ENCODE results near the gene VTI1A.

DNA sequence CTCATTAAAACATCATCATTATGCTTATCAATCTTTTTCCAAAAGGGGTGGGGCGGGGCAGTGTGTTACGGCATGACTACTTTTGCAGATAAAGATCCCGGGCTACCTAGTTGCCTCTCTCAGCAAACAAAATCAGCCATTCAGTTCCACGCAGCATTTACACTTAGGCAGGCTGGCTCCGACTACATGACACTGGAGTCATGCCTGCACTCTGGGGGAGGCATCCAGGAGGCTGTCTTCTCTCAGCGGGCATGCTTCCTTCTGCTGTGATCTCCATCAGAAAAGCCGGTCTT is 309.2 kb downstream of the VTI1A start:
- TF ChIP-seq, protein P1, sequence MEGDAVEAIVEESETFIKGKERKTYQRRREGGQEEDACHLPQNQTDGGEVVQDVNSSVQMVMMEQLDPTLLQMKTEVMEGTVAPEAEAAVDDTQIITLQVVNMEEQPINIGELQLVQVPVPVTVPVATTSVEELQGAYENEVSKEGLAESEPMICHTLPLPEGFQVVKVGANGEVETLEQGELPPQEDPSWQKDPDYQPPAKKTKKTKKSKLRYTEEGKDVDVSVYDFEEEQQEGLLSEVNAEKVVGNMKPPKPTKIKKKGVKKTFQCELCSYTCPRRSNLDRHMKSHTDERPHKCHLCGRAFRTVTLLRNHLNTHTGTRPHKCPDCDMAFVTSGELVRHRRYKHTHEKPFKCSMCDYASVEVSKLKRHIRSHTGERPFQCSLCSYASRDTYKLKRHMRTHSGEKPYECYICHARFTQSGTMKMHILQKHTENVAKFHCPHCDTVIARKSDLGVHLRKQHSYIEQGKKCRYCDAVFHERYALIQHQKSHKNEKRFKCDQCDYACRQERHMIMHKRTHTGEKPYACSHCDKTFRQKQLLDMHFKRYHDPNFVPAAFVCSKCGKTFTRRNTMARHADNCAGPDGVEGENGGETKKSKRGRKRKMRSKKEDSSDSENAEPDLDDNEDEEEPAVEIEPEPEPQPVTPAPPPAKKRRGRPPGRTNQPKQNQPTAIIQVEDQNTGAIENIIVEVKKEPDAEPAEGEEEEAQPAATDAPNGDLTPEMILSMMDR (IDR thresholded peaks at IDR 0.05), result no peak
- no peak for TF ChIP-seq POLR2A (IDR thresholded peaks at IDR 0.05)
